ENCODE measurements around the gene MCRIP1. TPM values are rescaled to one million over a fixed set of nuclear protein-coding genes. Genes with fewer than 3 reads are reported as not detected.

The MCRIP1 gene
- total RNA-seq, 1 donor from 2014 or later, result 106 TPM

DNA sequence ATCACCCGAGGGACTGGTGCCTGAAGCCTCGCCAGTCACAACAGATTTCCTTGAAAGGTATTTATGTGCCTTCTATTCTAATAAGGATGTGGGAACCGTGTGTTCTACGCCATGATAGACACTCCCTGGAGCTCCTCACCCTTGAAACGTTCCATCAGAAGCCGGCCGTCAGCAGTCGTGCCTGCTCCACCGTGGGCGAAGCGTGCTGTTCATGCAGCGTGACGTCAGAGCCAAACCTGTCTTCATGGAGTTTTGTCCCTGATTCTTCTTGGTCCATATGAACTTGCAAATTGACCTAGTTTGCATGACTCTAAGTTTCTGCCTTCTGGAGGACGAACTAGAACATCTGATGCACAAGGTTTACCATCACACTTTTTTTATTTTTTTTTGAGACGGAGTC lies 6.2 kb upstream of the MCRIP1 start:
- Histone ChIP-seq H3K4me1 (ENCODE audit: insufficient read depth, low read length) (no peaks in the 10 kb centered on the region), H3K9me3 (ENCODE audit: insufficient read depth, low read depth, low read length) (no peaks in the 10 kb centered on the region), H3K27ac (ENCODE audit: low read depth, low read length) (no peak overlapping the region), H3K36me3 (ENCODE audit: insufficient read depth, low read length) (peaks cover 9% of the 10 kb centered on the region), H3K27me3 (ENCODE audit: insufficient read depth, low read length) (no peaks in the 10 kb centered on the region), H3K9ac (ENCODE audit: low read length) (no peak overlapping the region), H3K79me2 (ENCODE audit: insufficient read depth, low read length) (no peaks in the 10 kb centered on the region), H3K4me2 (ENCODE audit: low read length) (no peak overlapping the region), H3K4me3 (ENCODE audit: insufficient read depth, low read depth, low read length) (no peak overlapping the region), H2AFZ (ENCODE audit: low read depth, low read length) (no peak overlapping the region), H4K20me1 (ENCODE audit: insufficient read depth, low read length) (peaks cover 32% of the 10 kb centered on the region)
- H3K27ac Mint-ChIP-seq (ENCODE audit: unreplicated experiment), result no peak overlapping the region
- H3K4me3 Mint-ChIP-seq (ENCODE audit: unreplicated experiment), result no peak overlapping the region
- DNase-seq (ENCODE audit: low read depth) (no peak), FAIRE-seq (no peak)
- no peaks in the 10 kb centered on the region for H3K4me1 Mint-ChIP-seq (ENCODE audit: low read depth, unreplicated experiment)
- H3K36me3 Mint-ChIP-seq (ENCODE audit: low read depth, unreplicated experiment), result peaks cover 6% of the 10 kb centered on the region
- no peak for TF ChIP-seq EZH2 (IDR thresholded peaks at IDR 0.05; ENCODE audit: insufficient read depth, low read length)
- TF ChIP-seq, protein P1, sequence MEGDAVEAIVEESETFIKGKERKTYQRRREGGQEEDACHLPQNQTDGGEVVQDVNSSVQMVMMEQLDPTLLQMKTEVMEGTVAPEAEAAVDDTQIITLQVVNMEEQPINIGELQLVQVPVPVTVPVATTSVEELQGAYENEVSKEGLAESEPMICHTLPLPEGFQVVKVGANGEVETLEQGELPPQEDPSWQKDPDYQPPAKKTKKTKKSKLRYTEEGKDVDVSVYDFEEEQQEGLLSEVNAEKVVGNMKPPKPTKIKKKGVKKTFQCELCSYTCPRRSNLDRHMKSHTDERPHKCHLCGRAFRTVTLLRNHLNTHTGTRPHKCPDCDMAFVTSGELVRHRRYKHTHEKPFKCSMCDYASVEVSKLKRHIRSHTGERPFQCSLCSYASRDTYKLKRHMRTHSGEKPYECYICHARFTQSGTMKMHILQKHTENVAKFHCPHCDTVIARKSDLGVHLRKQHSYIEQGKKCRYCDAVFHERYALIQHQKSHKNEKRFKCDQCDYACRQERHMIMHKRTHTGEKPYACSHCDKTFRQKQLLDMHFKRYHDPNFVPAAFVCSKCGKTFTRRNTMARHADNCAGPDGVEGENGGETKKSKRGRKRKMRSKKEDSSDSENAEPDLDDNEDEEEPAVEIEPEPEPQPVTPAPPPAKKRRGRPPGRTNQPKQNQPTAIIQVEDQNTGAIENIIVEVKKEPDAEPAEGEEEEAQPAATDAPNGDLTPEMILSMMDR (IDR thresholded peaks at IDR 0.05; ENCODE audit: insufficient read depth, low read depth, low read length), result no peak
- H3K27me3 Mint-ChIP-seq (ENCODE audit: low read depth, unreplicated experiment), result no peaks in the 10 kb centered on the region
- H3K9me3 Mint-ChIP-seq (ENCODE audit: unreplicated experiment), result no peaks in the 10 kb centered on the region

DNA sequence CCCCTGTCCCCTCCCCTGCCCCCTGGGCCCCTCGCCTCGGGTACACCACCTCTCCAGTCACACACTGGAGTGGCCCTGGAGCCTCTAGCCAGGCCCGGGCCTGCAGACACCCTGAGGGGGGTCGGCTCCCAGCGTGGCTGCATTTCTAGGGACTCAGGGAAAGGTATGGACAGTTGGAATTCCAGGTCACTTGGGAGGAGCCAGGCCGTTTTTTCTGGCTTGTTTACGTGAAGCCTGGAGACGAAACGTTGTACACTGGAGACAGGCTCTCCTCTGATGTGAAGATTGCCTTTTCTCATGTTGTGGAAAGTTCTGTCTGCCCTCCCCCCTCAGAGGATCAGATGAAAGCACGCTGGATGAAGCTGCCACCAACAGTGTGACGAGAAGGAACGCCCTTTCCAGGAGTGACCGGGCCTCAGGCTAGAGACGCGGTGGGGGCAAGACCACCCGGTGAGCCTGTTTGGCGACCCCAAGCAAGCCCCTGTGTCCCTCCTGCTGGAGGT lies 5.7 kb upstream of the MCRIP1 start:
- no peaks in the 10 kb centered on the region for H3K79me2 ChIP-seq (ENCODE audit: insufficient read depth, low read length)
- H3K36me3 Mint-ChIP-seq (ENCODE audit: low read depth, unreplicated experiment), result peaks cover 6% of the 10 kb centered on the region
- no peak overlapping the region for H3K27ac Mint-ChIP-seq (ENCODE audit: unreplicated experiment)
- TF ChIP-seq, protein P1 (IDR thresholded peaks at IDR 0.05; ENCODE audit: insufficient read depth, low read depth, low read length), result no peak
- no peak for TF ChIP-seq EZH2 (IDR thresholded peaks at IDR 0.05; ENCODE audit: insufficient read depth, low read length)
- no peaks in the 10 kb centered on the region for H3K4me1 Mint-ChIP-seq (ENCODE audit: low read depth, unreplicated experiment)
- no peak overlapping the region for H3K4me3 ChIP-seq (ENCODE audit: insufficient read depth, low read depth, low read length)
- no peaks in the 10 kb centered on the region for H3K9me3 ChIP-seq (ENCODE audit: insufficient read depth, low read depth, low read length)
- no peak overlapping the region for H2AFZ ChIP-seq (ENCODE audit: low read depth, low read length)
- no peaks in the 10 kb centered on the region for H3K27me3 Mint-ChIP-seq (ENCODE audit: low read depth, unreplicated experiment)
- DNase-seq (ENCODE audit: low read depth), result no peak
- no peak overlapping the region for H3K27ac ChIP-seq (ENCODE audit: low read depth, low read length)
- H4K20me1 ChIP-seq (ENCODE audit: insufficient read depth, low read length), result peaks cover 28% of the 10 kb centered on the region
- H3K4me3 Mint-ChIP-seq (ENCODE audit: unreplicated experiment), result no peak overlapping the region
- no peak for FAIRE-seq
- no peaks in the 10 kb centered on the region for H3K9me3 Mint-ChIP-seq (ENCODE audit: unreplicated experiment)
- peaks cover 6% of the 10 kb centered on the region for H3K36me3 ChIP-seq (ENCODE audit: insufficient read depth, low read length)
- H3K9ac ChIP-seq (ENCODE audit: low read length), result no peak overlapping the region
- no peak overlapping the region for H3K4me2 ChIP-seq (ENCODE audit: low read length)
- H3K4me1 ChIP-seq (ENCODE audit: insufficient read depth, low read length), result peaks cover 3% of the 10 kb centered on the region
- H3K27me3 ChIP-seq (ENCODE audit: insufficient read depth, low read length), result no peaks in the 10 kb centered on the region

DNA sequence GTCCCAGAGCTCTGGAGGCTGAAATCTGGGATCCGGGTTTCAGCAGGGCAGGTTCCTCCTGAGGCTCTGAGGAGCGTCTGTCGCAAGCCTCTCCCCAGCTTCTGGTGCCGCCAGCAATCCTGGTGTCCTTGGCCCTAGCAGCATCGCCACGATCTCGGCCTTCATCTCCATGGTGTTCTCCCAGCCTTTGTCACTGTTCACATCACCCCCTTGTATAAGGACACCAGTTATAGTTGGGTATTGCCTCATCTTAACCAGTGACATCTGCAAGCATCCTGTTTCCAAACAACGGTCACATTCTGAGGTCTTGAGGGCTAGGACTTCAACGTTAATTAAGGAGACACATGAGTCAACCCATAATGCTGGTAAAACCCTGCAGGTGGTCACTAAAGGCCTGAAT lies 4.5 kb upstream of the MCRIP1 start:
- Histone ChIP-seq H3K4me2 (ENCODE audit: low read length) (no peak overlapping the region), H3K27ac (ENCODE audit: low read depth, low read length) (no peak overlapping the region), H4K20me1 (ENCODE audit: insufficient read depth, low read length) (peaks cover 17% of the 10 kb centered on the region), H3K9ac (ENCODE audit: low read length) (no peak overlapping the region), H3K36me3 (ENCODE audit: insufficient read depth, low read length) (no peaks in the 10 kb centered on the region), H3K4me1 (ENCODE audit: insufficient read depth, low read length) (peaks cover 9% of the 10 kb centered on the region), H3K9me3 (ENCODE audit: insufficient read depth, low read depth, low read length) (no peaks in the 10 kb centered on the region), H3K4me3 (ENCODE audit: insufficient read depth, low read depth, low read length) (no peak overlapping the region), H3K79me2 (ENCODE audit: insufficient read depth, low read length) (peaks cover 1% of the 10 kb centered on the region), H2AFZ (ENCODE audit: low read depth, low read length) (no peak overlapping the region), H3K27me3 (ENCODE audit: insufficient read depth, low read length) (no peaks in the 10 kb centered on the region)
- no peak for DNase-seq (ENCODE audit: low read depth)
- Mint-ChIP-seq H3K4me1 (ENCODE audit: low read depth, unreplicated experiment) (no peaks in the 10 kb centered on the region), H3K27ac (ENCODE audit: unreplicated experiment) (no peak overlapping the region), H3K9me3 (ENCODE audit: unreplicated experiment) (no peaks in the 10 kb centered on the region), H3K4me3 (ENCODE audit: unreplicated experiment) (no peak overlapping the region), H3K27me3 (ENCODE audit: low read depth, unreplicated experiment) (no peaks in the 10 kb centered on the region), H3K36me3 (ENCODE audit: low read depth, unreplicated experiment) (peaks cover 4% of the 10 kb centered on the region)
- TF ChIP-seq, protein P1 (IDR thresholded peaks at IDR 0.05; ENCODE audit: insufficient read depth, low read depth, low read length), result no peak
- no peak for TF ChIP-seq EZH2 (IDR thresholded peaks at IDR 0.05; ENCODE audit: insufficient read depth, low read length)
- FAIRE-seq, result no peak

All from astrocyte (in vitro differentiated cells and primary cell).